Suprapubic skin (tissue), 3 donors: ENCODE results near the gene WDR31.

Experiments
- CTCF ChIP-seq, 2 donors: fragments of 200-600 bp in 1 of 2; fragments of 450-650 bp in 1 of 2; sonication (generic) in 1 of 2; IDR thresholded peaks; one replicate each; pipeline ENCODE4 v1.5.1; 2016 to 2019; ENCODE audit warnings: antibody characterized with exemption in 2 of 2, mild to moderate bottlenecking in 1 of 2, moderate library complexity in 1 of 2
- POLR2A ChIP-seq, 2 donors: fragments of 450-650 bp; IDR thresholded peaks; one replicate each; pipeline ENCODE4 v1.6.1; 2017; ENCODE audit warnings: antibody characterized with exemption in 2 of 2, mild to moderate bottlenecking in 2 of 2, moderate library complexity in 2 of 2

DNA sequence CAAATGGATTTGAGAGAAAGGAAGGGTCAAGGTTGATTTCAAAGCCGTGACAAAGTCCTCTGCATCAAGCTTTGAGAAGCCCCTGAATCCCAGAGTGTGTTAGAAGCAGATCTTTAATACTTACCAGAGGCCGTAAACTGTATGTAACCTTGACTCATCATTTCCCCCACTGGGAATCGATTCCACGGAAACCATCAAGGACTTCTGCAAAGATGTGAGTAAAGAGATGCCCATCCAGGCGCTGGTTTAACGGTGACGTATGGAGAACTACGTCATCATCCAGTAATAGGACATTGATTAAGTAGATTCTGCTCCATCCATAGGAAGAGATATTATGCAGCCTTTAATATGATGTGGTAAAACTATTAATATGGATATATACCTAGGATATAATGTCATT, 38.5 kb downstream of the WDR31 start:
- no peak for TF ChIP-seq CTCF (IDR thresholded peaks at IDR 0.05)
- no peak for TF ChIP-seq POLR2A (IDR thresholded peaks at IDR 0.05)
